Measurements from ENCODE around the gene CEL.

- TF ChIP-seq SP1 (IDR thresholded peaks at IDR 0.05) = no peak
- no peak for TF ChIP-seq TARDBP (IDR thresholded peaks at IDR 0.05)
Measured at GRCh38 chr9:133035669-133036068, 26.1 kb upstream of the CEL start.
